Nephron progenitor cell (in vitro differentiated cells): Measurements from ENCODE around the gene VWA3A.

Experiments
- DNase-seq: peaks from one replicate; pipeline ENCODE4 v3.0.0; 2021
- H3K27ac Mint-ChIP-seq: 2 replicates; pipeline ENCODE4 v1.8.0; 2021; ENCODE audit warnings: mild to moderate bottlenecking, moderate library complexity, mixed read lengths
- H3K27me3 Mint-ChIP-seq: 2 replicates; pipeline ENCODE4 v1.8.0; 2021; ENCODE audit warnings: mild to moderate bottlenecking, low read depth, mixed read lengths; ENCODE audit not compliant: poor library complexity
- H3K36me3 Mint-ChIP-seq: 2 replicates; pipeline ENCODE4 v1.8.0; 2021; ENCODE audit warnings: low read depth, mixed read lengths
- H3K4me1 Mint-ChIP-seq: 2 replicates; pipeline ENCODE4 v1.8.0; 2021; ENCODE audit warnings: mixed read lengths
- H3K4me3 Mint-ChIP-seq: 2 replicates; pipeline ENCODE4 v1.8.0; 2021; ENCODE audit warnings: mild to moderate bottlenecking, moderate library complexity, mixed read lengths
- H3K9me3 Mint-ChIP-seq: 2 replicates; pipeline ENCODE4 v1.8.0; 2021; ENCODE audit warnings: mild to moderate bottlenecking, moderate library complexity, mixed read lengths
- CTCF ChIP-seq: fragments of 200-600 bp; sonication (generic); IDR thresholded peaks from 2 replicates; pipeline ENCODE4 v1.5.0; 2021; ENCODE audit warnings: antibody characterized with exemption

Gene VWA3A

GRCh38 chr16:22189473-22190080 is 97.2 kb downstream of the VWA3A start:
- no peaks in the 10 kb centered on the region for H3K36me3 Mint-ChIP-seq
- H3K27me3 Mint-ChIP-seq = peaks cover 12% of the 10 kb centered on the region
- no peak for TF ChIP-seq CTCF
- H3K9me3 Mint-ChIP-seq = no peaks in the 10 kb centered on the region
- peak overlapping the region; percentile 27 for H3K27ac Mint-ChIP-seq
- H3K4me1 Mint-ChIP-seq = peaks cover 35% of the 10 kb centered on the region
- peak; percentile 23 for DNase-seq
- H3K4me3 Mint-ChIP-seq = peak overlapping the region; percentile 97

- no peak for TF ChIP-seq CTCF
- Mint-ChIP-seq H3K9me3 (no peaks in the 10 kb centered on the region), H3K36me3 (no peaks in the 10 kb centered on the region), H3K4me3 (peak overlapping the region; percentile 97), H3K27me3 (peaks cover 13% of the 10 kb centered on the region), H3K27ac (peak overlapping the region; percentile 99), H3K4me1 (peaks cover 41% of the 10 kb centered on the region)
- peak; percentile 100 for DNase-seq
Observed at GRCh38 chr16:22190081-22190775, 97.9 kb downstream of the VWA3A start.

GRCh38 chr16:22190776-22191531 is 98.6 kb downstream of the VWA3A start:
- Mint-ChIP-seq H3K36me3 (no peaks in the 10 kb centered on the region), H3K4me3 (peak overlapping the region; percentile 97), H3K27me3 (peaks cover 19% of the 10 kb centered on the region), H3K4me1 (peaks cover 41% of the 10 kb centered on the region), H3K27ac (peak overlapping the region; percentile 99), H3K9me3 (no peaks in the 10 kb centered on the region)
- DNase-seq = peak; percentile 100
- TF ChIP-seq CTCF = no peak

- Mint-ChIP-seq H3K27me3 (peaks cover 19% of the 10 kb centered on the region), H3K4me1 (peaks cover 41% of the 10 kb centered on the region), H3K9me3 (no peaks in the 10 kb centered on the region), H3K4me3 (peak overlapping the region; percentile 97), H3K36me3 (no peaks in the 10 kb centered on the region), H3K27ac (peak overlapping the region; percentile 80)
- DNase-seq = no peak
- TF ChIP-seq CTCF = no peak
Observed at GRCh38 chr16:22191532-22192260, 99.4 kb downstream of the VWA3A start.

GRCh38 chr16:22192261-22193062 is 100.1 kb downstream of the VWA3A start:
- H3K27me3 Mint-ChIP-seq = peaks cover 19% of the 10 kb centered on the region
- peak overlapping the region; percentile 97 for H3K4me3 Mint-ChIP-seq
- H3K27ac Mint-ChIP-seq = no peak overlapping the region
- H3K4me1 Mint-ChIP-seq = peaks cover 41% of the 10 kb centered on the region
- peak; percentile 19 for DNase-seq
- no peak for TF ChIP-seq CTCF
- H3K36me3 Mint-ChIP-seq = no peaks in the 10 kb centered on the region
- H3K9me3 Mint-ChIP-seq = no peaks in the 10 kb centered on the region
